Psoas muscle (tissue), 8 donors: ENCODE data around the gene CD3G. TPM values are rescaled to one million over a fixed set of nuclear protein-coding genes. Genes with fewer than 3 reads are reported as not detected.

Source experiments
- ATAC-seq, 4 donors: fragments of 200-7000 bp; cut with Tn5 transposase; one replicate each; pipeline ENCODE4 v1.9.1; 2020; ENCODE audit warnings: moderate library complexity in 3 of 4, mild to moderate bottlenecking in 2 of 4
- DNase-seq, 2 donors: peaks; one replicate each; pipeline ENCODE4 v3.0.0-alpha.2; 2020
- H3K27ac ChIP-seq: fragments of 200-600 bp; one replicate; pipeline ENCODE4 v1.8.0; 2022
- H3K27me3 ChIP-seq, 3 donors: fragments of 200-600 bp in 1 of 3; one replicate each; pipeline versions ENCODE4 v1.6.1 to v1.8.0; 2013 to 2022; ENCODE audit warnings: low read length in 2 of 3, mild to moderate bottlenecking in 2 of 3, moderate library complexity in 1 of 3; ENCODE audit not compliant: insufficient read depth in 3 of 3
- H3K36me3 ChIP-seq, 2 donors: fragments of 200-600 bp in 1 of 2; one replicate each; pipeline versions ENCODE4 v1.6.1 to v1.8.0; 2013 to 2022; ENCODE audit warnings: low read depth in 1 of 2, mild to moderate bottlenecking in 1 of 2, moderate library complexity in 1 of 2; ENCODE audit not compliant: insufficient read depth in 1 of 2
- H3K4me1 ChIP-seq: fragments of 200-600 bp; one replicate; pipeline ENCODE4 v1.8.0; 2022
- H3K4me3 ChIP-seq: fragments of 200-600 bp; one replicate; pipeline ENCODE4 v1.8.0; 2022; ENCODE audit warnings: mild to moderate bottlenecking
- H3K9me3 ChIP-seq: fragments of 200-600 bp; one replicate; pipeline ENCODE4 v1.8.0; 2022
- WGBS, 3 donors: extraction: QIAGEN DNeasy Blood & Tissue Kit; methylation state at CpG; one replicate each; pipeline versions ENCODE4 v1.1.6 to v1.1.7; 2013; 5-methylcytosine and 5-hydroxymethylcytosine counted together
- intact Hi-C, 2 donors: fragments of 100-400 bp; cut with DNase I; formaldehyde crosslinking; loops; one replicate each; pipeline versions ENCODE4 v1.11.0 to v1.14.2; 2022
- polyA plus RNA-seq, 3 donors: library from polyadenylated mRNA; stranded (reverse); fragments of 200-250 nt; gene quantifications; one replicate each; pipeline ENCODE4 v1.2.3, GENCODE V29; 2013
- total RNA-seq, 4 donors: library from RNA; stranded (reverse); fragmentation: NEBNext Ultra II Directional in 2 of 4; extraction: Animal tissue kit (Norgen Biotek cat#: 25700) in 2 of 4; gene quantifications; one replicate each; pipeline versions ENCODE4 v1.2.1 to v1.2.4, GENCODE V29; 2021 to 2023
- TF ChIP-seq, protein P1 (sequence below): fragments of 200-600 bp; IDR thresholded peaks from one replicate; pipeline ENCODE4 v1.8.0; 2022; ENCODE audit warnings: antibody characterized with exemption
- donor health status: healthy with polysubstance abuse.
- donor health status: DM: no; HTN: no; CAD: no; lungs with moderate emphysema.
- donor health status: Bipolar disorder and iron deficiency.
- donor health status: healthy.
- donor health status: DM: yes; HTN: yes; CAD: no.
- donor health status: DM: no; HTN: no; CAD: no.
- donor health status: DM: no; HTN: no; CAD: no.
- donor health status: DM: yes; HTN: yes; CAD: no.

Gene CD3G
- total and polyA plus RNA-seq, 7 donors = 0.01 to 0.71 (median 0.26) TPM

DNA sequence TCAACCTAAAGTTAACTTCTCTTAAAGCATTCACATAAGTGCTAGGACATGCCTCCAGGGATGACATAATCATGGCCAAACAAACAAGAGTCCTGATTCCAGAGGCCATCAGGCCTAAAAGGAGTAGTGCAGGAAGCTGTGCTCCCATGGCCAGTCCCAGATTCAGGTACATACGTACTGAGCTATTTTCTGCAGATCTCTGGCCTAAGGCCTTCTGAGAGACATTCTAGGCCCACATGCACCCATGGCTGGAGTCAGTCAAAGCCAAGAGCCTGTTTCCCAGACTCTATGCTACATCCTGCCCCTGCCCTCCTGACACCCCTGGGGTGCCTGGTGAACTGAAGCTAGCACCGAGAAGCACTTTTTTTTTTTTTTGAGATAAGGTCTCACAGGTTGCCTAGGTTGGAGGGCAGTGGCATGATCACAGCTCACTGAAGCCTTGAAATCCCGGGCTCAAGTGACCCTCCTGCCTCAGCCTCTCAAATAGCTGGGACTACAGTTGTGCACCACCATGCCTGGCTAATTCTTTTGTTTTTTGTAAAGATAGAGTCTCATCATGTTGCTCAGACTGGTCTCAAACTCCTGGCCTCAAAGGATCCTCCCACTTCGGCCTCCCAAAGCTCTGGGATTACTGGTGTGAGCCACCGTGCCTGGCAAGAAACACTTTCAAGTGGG lies 2.2 kb upstream of the CD3G start:
- Histone ChIP-seq H3K9me3 (no peaks in the 10 kb centered on the region), H3K36me3 (no peaks in the 10 kb centered on the region), H3K4me3 (no peak overlapping the region), H3K27me3 (peaks cover 0 to 2% (median 0%) of the 10 kb centered on the region in 3 donors), H3K27ac (no peak overlapping the region), H3K4me1 (no peaks in the 10 kb centered on the region)
- TF ChIP-seq, protein P1, sequence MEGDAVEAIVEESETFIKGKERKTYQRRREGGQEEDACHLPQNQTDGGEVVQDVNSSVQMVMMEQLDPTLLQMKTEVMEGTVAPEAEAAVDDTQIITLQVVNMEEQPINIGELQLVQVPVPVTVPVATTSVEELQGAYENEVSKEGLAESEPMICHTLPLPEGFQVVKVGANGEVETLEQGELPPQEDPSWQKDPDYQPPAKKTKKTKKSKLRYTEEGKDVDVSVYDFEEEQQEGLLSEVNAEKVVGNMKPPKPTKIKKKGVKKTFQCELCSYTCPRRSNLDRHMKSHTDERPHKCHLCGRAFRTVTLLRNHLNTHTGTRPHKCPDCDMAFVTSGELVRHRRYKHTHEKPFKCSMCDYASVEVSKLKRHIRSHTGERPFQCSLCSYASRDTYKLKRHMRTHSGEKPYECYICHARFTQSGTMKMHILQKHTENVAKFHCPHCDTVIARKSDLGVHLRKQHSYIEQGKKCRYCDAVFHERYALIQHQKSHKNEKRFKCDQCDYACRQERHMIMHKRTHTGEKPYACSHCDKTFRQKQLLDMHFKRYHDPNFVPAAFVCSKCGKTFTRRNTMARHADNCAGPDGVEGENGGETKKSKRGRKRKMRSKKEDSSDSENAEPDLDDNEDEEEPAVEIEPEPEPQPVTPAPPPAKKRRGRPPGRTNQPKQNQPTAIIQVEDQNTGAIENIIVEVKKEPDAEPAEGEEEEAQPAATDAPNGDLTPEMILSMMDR = no peak
- intact Hi-C loops = loop anchor here in 1 of 2 donors (10.0 kb wide), 1 partner anchor 47 kb away; no protein-coding TSS in a partner anchor
- DNase-seq (no peak), ATAC-seq (no peak)
- 73 to 86% (median 84%) methylated on average over 5 of the region's 5 CpGs for WGBS, 3 donors

- ATAC-seq = no peak
- TF ChIP-seq, protein P1 = no peak
- H3K4me3 ChIP-seq = no peak within 1 kb of the TSS
- no peaks in the 10 kb centered on the region for H3K36me3 ChIP-seq
- no peak within 1 kb of the TSS for H3K27ac ChIP-seq
- peaks cover 0 to 2% (median 0%) of the 10 kb centered on the region in 3 donors for H3K27me3 ChIP-seq
- WGBS, 3 donors = 81 to 82% (median 82%) methylated on average over 13 of the region's 13 CpGs
- no peaks in the 10 kb centered on the region for H3K4me1 ChIP-seq
- no peak for DNase-seq
- intact Hi-C loops = loop anchor here in 1 of 2 donors (10.0 kb wide), 1 partner anchor 48 kb away; no protein-coding TSS in a partner anchor
- no peaks in the 10 kb centered on the region for H3K9me3 ChIP-seq
Measured at GRCh38 chr11:118342503-118343161, 1.5 kb upstream of the CD3G start, which contains the start of gene CD3D. Gene CD3D (minus strand): TSS chr11:118342705. CDS start chr11:118342607, 98 bp downstream.

DNA sequence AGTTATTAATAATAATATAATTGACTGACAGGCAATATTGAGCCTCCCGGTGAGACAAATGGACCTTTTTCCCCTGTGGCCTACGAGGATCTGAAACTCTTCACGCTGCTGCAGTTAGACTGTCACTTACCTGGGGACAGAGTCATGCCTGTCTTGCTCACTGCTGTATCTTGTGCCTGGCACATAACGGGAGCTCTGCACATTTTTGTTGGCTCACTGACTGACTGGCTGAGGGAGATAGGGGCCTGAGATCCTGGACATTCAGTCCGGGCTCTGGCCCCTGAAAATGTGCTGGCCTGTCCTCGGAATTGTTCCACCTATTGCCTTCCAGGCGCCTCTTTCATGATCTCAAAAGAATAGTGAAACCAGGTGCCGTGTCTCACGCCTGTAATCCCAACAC lies 896 bp upstream of the CD3G start:
- intact Hi-C loops = loop anchor here in 1 of 2 donors (10.0 kb wide), 1 partner anchor 48 kb away; no protein-coding TSS in a partner anchor
- DNase-seq (no peak), ATAC-seq (no peak)
- Histone ChIP-seq H3K27me3 (peaks cover 0 to 2% (median 2%) of the 10 kb centered on the region in 3 donors), H3K4me3 (no peak overlapping the region), H3K9me3 (no peaks in the 10 kb centered on the region), H3K36me3 (no peaks in the 10 kb centered on the region), H3K4me1 (no peaks in the 10 kb centered on the region), H3K27ac (no peak overlapping the region)
- 74 to 78% (median 76%) methylated on average over 9 of the region's 9 CpGs for WGBS, 3 donors
- TF ChIP-seq, protein P1 = no peak

DNA sequence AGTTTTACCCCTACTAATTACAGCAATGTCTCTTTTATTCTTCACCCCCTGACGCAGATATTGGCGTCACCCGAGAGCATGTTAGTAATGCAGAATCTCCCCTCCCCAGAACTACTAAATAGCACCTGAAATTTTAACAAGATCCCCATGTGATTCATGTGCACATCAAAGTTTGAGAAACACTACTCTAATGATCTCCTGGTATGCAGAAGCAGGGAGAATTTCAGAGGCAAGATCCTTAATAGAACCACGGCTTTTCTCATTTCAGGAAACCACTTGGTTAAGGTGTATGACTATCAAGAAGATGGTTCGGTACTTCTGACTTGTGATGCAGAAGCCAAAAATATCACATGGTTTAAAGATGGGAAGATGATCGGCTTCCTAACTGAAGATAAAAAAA lies 5.3 kb downstream of the CD3G start:
- Histone ChIP-seq H3K4me3 (no peak overlapping the region), H3K9me3 (no peaks in the 10 kb centered on the region), H3K4me1 (no peaks in the 10 kb centered on the region), H3K36me3 (no peaks in the 10 kb centered on the region), H3K27me3 (peaks cover 0 to 2% (median 2%) of the 10 kb centered on the region in 3 donors), H3K27ac (no peak overlapping the region)
- ATAC-seq = no peak
- DNase-seq = no peak
- 70 to 75% (median 70%) methylated on average over 6 of the region's 6 CpGs for WGBS, 3 donors
- TF ChIP-seq, protein P1 = no peak
- intact Hi-C loops = loop anchor here in 1 of 2 donors (10.0 kb wide), 1 partner anchor 55 kb away; no protein-coding TSS in a partner anchor
